LoVo (cell line): ENCODE data around the gene MYO19.
"Not testable (repeated sequence)": the region's sequence is repeated elsewhere in the genome, so short reads cannot be mapped to it uniquely, and the experiment has no call there.

ENCODE experiments used
- DNase-seq: peaks from one replicate; pipeline ENCODE4 v3.0.0-alpha.2; 2016; ENCODE audit warnings: low spot score

MYO19 gene

GRCh38 chr17:36461330-36462110, 73.1 kb downstream of the MYO19 start:
- no peak for DNase-seq

- no peak for DNase-seq
Measured at GRCh38 chr17:36460265-36460937, 74.3 kb downstream of the MYO19 start.

GRCh38 chr17:36459601-36460000, 75.1 kb downstream of the MYO19 start:
- DNase-seq, result no peak

- no peak for DNase-seq
Measured at GRCh38 chr17:36459045-36459444, 75.6 kb downstream of the MYO19 start.

GRCh38 chr17:36457701-36458100, 77.0 kb downstream of the MYO19 start:
- DNase-seq, result not testable (repeated sequence)

GRCh38 chr17:36452888-36453287, 81.8 kb downstream of the MYO19 start:
- DNase-seq, result not testable (repeated sequence)

- DNase-seq, result not testable (repeated sequence)
Measured at GRCh38 chr17:36449997-36450396, 84.7 kb downstream of the MYO19 start.
